ENCODE results near the gene ARL10. TPM values are rescaled to one million over a fixed set of nuclear protein-coding genes. Genes with fewer than 3 reads are reported as not detected.
"Not testable (repeated sequence)": the region's sequence is repeated elsewhere in the genome, so short reads cannot be mapped to it uniquely, and the experiment has no call there.

ARL10 gene
- total RNA-seq, 1 donor from 2014 or later: 4.2 TPM

DNA sequence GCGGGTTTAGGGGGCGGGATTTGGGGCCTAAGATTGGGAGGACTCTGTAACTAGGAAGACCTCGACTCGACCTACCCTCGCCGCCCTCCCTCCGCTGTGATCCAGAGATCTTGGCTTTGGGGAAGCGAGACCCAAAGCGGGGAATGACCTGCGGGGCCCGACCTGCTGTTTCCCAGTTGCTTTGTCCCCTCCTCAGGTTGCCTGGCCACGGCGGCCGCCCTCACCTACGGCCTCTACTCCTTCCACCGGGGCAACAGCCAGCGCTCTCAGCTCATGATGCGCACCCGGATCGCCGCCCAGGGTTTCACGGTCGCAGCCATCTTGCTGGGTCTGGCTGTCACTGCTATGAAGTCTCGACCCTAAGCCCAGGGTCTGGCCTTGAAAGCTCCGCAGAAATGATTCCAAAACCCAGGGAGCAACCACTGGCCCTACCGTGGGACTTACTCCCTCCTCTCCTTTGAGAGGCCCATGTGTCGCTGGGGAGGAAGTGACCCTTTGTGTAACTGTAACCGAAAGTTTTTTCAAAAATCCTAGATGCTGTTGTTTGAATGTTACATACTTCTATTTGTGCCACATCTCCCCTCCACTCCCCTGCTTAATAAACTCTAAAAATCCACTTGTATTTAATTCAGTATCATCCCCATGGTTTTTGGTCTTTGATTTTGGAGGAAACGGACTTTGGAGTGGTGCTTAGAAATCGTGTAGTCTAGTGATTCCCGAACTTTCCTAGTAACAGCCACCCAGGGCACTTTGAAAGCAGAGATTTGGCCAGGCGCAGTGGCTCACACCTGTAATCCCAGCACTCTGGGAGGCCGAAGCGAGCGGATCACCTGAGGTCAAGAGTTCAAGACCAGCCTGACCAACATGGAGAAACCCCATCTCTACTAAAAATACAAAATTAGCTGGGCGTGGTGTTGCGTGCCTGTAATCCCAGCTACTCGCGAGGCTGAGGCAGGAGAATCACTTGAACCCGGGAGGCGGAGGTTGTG lies 24.1 kb downstream of the ARL10 start:
- peak; percentile 34 for ATAC-seq

DNA sequence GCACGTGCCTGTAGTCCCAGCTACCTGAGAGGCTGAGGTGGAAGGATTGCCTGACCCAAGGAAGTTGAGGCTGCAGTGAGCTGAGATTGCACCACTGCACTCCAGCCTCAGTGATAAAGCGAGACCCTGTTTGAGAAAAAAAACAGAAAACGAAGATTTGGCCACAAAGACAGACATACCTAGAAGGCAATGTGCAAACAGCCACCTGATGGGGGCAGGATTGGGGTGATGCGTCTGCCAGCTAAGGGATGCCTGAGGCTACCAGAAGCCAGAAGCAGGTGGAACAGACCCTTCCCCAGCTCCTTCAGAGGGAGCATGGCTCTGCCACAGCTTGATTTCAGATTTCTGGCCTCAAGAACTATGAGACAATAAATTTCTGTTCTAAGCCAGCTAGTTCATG lies 26.2 kb downstream of the ARL10 start:
- ATAC-seq: no peak

DNA sequence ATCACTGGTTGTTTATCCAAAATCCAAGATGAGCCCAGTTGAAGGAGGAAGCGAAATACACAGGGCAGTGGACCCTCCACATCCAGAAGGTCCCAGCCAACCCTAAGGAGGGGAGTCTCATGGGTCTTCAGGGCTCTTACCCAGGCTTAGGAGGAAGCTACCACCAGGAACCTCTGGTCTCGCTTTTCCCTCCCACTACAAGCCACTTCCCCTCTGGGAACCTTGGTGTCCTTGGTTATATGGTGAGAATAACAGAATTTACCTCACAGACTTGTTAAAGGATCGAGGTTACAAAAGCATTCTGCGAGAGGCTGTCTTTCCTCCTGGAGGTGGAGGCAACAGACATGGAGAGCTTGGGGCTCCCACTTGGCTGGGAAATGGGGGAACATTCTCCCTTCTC lies 26.7 kb downstream of the ARL10 start:
- ATAC-seq: no peak

GRCh38 chr5:176392526-176392925 lies 27.2 kb downstream of the ARL10 start:
- no peak for ATAC-seq

GRCh38 chr5:176394096-176394495 lies 28.8 kb downstream of the ARL10 start:
- ATAC-seq: no peak

- ATAC-seq: no peak
These were observed 29.8 kb downstream of the ARL10 start for GRCh38 chr5:176394881-176395675.

DNA sequence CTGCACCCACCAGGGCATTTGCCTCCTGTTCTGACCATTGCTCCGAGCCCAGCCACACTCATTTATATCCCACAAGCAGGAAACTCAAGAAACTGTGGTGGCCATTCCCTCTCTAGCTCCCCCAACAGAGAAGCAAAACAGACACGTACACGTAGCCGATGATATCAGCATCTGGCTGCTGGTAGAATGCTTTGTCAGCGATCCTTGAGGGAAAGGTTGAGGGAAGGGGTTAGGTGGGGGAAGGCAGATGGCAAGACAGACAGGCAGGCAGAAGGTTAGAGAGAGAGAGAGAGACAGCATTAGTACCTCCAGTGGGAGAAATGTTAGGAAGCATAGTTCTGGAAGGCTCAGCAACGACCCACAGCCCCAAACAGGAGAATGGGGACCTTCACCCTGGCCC lies 31.0 kb downstream of the ARL10 start:
- no peak for ATAC-seq

- ATAC-seq: no peak
These were observed 32.6 kb downstream of the ARL10 start for GRCh38 chr5:176397736-176398420.

DNA sequence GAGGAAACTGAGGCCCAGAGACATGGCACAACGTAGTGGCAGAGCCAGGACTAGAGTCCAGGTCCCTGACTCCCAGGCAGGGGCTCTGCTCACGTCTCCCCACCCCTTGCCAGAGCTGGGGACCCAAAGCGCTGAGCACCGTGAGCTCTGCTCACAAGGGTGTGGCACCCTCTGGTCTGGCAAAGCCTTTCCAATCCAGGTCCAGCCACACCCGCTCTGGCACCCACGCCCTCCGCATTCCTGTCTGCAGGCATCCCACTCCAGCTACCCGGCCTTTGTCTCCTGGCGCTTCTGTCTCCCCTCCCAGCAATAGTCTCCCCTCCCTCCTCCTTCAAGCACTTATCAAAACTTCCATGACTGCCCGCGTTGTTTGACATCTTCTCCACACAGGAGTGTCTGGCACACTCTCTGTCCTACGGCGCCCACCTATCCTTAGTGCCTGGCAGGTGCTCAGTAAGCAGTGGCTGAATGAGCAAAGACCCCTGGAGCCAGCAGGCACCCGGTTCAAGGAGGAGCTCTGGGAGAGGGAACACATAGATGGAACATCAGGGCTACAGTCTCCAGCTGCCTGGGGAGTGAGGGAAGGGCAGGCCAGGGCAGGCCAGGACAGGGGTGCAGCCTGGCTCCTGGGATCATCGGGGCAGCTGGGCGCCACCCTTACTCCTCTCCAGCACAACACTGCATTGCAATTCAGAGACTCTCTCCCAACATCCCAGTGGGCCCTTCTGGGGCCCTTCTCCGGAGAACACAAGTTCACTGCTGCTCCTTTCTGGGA lies 35.3 kb downstream of the ARL10 start:
- peak; percentile 80 for ATAC-seq

DNA sequence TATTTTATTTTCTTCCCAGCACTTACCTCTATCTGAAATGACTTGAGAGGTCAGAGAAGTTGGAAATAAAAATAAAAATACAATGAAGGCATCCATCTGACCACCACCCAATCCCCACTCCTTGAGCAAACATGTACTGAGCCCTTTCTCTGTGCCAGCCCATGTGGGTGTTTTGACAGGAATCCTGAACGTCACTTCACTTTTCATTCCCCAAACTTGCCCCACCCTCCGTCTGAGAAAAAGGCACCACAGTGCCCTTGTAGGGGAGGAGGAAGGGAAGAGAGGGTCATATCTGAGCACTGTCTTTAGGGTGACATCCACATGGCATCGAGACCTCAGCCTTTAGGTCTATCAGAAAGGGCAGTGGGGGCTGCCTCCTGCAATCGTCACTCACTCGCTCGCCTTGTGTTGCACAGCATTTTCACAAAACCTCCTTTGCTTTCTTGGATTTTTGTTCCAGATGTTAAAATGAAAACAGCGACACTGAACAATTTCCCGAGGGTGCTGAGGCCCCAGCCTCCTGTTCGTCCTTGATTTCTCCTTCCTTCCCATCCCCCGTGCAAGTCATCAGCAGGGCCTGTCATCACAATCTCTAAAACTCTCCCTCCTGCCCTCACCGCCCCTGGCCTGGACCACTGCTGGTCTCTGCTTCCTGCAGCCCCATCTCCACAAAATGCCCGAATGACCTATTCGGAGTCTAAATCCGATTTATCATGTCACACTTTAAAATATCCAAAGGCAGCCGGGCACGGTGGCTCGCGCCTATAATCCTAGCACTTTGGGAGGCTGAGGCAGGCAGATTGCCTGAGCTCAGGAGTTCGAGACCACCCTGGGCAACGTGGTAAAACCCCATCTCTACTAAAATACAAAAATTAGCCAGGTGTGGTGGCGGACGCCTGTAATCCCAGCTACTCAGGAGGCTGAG lies 36.3 kb downstream of the ARL10 start:
- ATAC-seq: peak; percentile 17

DNA sequence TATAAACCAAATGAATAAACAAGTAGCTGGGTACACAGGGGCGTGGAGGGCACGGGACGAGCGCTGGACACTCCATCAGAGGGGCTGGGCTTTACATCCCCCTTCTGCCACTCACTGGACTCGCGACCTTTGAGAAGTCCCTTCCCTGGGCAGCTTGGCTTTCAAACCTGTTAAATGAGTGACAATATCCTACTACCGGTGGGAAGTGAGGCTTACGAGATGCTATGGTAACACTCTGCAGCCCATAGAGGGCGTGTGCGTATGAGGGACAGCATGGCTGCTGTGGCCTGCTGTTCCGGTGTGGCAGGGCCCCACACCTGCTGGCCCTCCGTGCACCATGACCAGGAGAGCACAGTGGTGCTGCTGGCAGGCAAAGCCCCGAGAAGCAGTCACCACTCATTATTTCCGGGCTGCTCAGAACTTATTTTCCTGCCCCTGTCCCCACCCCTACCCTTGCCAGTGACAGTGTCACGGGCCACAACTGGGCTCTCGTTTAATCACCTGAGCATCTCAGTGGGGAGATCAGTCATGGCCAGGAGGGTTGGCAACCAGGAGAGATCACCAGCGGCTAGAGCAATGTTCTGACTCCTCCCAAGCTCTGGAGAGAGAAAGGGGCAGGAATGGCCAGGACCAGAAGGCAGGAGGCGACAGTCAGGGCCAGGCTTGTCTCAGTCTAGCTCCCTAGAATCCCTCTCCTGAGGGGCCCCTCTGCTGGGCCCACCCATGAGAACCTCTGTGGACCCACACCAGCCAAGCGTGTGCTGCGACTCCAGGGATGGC lies 40.6 kb downstream of the ARL10 start:
- no peak for ATAC-seq

DNA sequence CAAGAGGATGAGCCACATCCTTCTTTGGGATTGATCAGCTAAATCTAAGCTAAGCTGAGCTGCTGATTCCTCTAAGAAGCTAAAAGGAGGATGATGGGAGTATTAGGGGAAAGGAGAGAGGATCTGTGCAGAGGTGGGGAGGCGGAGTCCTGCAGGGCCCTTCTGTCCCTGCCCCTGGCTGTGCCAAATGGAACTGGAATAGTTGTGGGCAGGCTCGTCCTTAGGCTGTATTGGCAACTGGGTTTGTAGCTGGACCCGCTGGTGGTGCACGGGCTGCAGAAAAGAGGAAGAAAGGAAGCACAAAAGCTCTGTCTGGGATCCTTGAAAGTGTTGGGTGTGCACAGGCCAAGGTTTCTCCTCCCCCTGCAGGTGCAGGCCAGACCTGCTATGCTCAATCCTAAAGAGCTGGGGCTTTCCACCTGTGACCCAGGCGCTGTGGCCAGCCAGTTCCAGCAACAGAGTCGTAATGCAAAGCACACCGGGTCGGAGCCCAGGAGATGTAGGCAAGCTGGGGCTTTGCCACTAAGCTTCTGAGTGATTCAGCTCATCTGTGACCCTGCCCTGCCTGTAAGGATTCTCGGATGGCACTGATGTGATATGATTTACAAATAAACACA lies 41.3 kb downstream of the ARL10 start:
- peak; percentile 50 for ATAC-seq

GRCh38 chr5:176407456-176408251 lies 42.4 kb downstream of the ARL10 start:
- no peak for ATAC-seq

DNA sequence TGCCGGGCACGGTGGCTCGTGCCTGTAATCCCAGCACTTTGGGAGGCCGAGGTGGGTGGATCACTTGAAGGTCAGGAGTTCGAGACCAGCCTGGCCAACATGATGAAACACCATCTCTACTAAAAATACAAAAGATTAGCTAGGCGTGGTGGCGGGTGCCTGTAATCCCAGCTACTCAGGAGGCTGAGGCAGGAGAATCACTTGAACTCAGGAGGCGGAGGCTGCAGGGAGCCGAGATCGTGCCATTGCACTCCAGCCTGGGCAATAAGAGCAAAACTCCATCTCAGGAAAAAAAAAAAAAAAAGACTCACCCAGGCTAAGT lies 42.9 kb downstream of the ARL10 start:
- not testable (repeated sequence) for ATAC-seq

DNA sequence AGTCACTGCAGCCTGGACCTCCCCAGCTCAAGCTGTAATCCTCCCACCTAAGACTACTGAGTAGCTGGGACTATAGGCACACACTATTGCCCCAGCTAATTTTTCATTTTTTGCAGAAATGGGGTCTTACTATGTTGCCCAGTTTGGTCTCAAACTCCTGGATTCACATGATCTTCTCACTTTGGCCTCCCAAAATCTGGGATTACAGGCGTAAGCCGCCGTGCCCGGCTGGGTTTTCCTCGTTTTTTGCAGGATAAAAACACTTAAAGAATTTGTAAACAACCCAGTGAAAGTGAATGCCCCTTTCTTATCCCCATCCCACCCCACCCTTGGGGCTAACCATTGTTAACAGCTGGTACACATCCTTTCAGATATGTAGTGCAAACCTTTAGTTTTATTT lies 43.3 kb downstream of the ARL10 start:
- no peak for ATAC-seq

DNA sequence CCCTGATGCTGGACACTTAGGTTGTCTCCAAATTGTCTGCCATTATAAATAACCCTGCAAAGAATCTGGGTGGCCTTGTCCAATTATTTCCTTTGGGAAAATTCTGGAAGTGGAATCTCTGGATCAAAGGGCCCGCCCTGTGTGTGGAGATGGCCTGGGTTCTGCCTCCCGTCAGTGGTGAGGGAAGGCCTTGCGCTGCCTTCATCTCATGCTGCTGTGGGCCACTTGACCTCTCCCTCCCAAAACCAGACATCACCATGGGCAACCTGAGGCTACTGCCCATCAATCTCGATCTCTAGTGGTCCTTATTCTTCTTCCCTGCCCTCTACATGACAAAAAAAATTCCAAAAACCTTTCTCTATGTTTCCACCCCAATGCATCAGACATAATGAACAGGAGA lies 44.5 kb downstream of the ARL10 start:
- no peak for ATAC-seq

DNA sequence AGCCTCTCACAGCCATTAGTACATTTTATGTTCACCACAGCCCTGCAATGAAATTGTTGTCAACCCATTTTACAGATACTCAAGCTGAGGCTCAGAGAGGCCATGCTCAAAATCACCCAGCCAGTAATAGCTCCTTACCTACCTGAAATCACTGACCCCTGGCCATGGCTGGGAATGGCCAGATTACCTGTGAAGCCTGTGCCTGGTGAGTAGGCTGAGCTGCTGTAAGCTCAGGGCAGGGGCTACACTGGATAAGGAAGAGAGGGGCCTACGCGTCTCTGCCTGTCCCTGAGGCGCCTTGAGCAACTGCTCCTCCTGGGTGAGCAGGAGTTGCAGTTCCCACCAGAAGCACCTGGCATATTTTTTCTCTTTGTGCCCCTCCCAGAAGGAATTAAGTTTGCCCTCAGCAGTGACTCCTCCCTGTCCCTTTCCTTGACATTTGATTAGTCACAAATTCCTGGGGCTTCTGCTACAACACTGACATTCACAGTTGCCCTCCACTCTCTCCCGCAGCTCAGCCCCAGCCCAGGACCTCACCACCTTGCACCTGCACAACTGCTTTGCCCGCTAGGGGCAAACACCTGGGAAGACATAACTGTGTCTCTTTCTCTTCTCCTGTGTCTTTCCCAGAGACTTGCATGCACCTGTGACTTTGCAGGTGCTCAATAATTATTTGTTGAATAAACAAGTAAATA lies 45.3 kb downstream of the ARL10 start:
- peak; percentile 61 for ATAC-seq

- no peak for ATAC-seq
These were observed 47.4 kb downstream of the ARL10 start for GRCh38 chr5:176412517-176413254.
